ENCODE data around the gene DST. TPM values are rescaled to one million over a fixed set of nuclear protein-coding genes. Genes with fewer than 3 reads are reported as not detected.

The DST gene
- total and polyA plus RNA-seq, 2 donors (not counting 1 experiment from before 2014, with no cell fraction given), result 1.5 to 1.9 TPM

DNA sequence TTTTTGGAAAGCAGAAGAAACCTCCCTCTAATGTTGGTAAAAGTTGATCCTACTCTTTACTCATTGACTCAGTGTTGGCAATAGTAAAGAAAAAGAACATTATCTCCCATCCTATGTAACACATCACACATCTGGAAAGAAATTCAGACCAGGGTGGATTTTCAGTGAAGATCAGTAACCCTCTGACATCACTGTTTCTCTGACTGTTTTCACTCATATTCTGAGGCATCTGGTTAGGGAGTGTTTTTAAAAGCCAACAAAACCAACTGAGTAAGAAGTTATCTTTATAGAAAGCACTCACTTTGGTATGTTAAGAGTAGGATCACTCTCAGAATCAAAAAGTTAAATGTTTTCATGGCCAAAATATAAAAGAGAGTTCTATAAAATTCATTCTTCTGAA is 143.6 kb downstream of the DST start:
- TF ChIP-seq CTCF (IDR thresholded peaks at IDR 0.05) (no peak), EZH2 (IDR thresholded peaks at IDR 0.05; ENCODE audit: borderline replicate concordance, insufficient read depth, low read depth, low read length, poor library complexity, severe bottlenecking) (no peak)
- H3K4me1 Mint-ChIP-seq, result no peaks in the 10 kb centered on the region
- Histone ChIP-seq H4K20me1 (ENCODE audit: control insufficient read depth, insufficient read depth, low read length, poor library complexity, severe bottlenecking) (no peaks in the 10 kb centered on the region), H3K36me3 (replicated peaks in 1 of 2; ENCODE audit: control extremely low read depth in 1 of 2, control insufficient read depth in 1 of 2, extremely low read depth in 1 of 2, insufficient read depth in 2 of 2, low read length in 1 of 2) (no peaks in the 10 kb centered on the region), H2AFZ (ENCODE audit: insufficient read depth, low read depth, low read length, poor library complexity, severe bottlenecking) (no peak overlapping the region), H3K9me3 (ENCODE audit: control extremely low read depth in 1 of 3, control insufficient read depth in 2 of 3, insufficient read depth in 1 of 3, low read length in 2 of 3) (no peaks in the 10 kb centered on the region), H3K79me2 (ENCODE audit: control insufficient read depth, insufficient read depth, low read length) (no peaks in the 10 kb centered on the region), H3K4me3 (ENCODE audit: control extremely low read depth in 1 of 5, extremely low read depth in 1 of 5, insufficient read depth in 1 of 5, low read depth in 2 of 5, low read length in 4 of 5) (no peak overlapping the region), H3K27me3 (replicated peaks in 1 of 4; ENCODE audit: control extremely low read depth in 1 of 4, control insufficient read depth in 3 of 4, insufficient read depth in 4 of 4, low read length in 3 of 4) (no peaks in the 10 kb centered on the region), H3K9ac (ENCODE audit: low read length) (no peak overlapping the region), H3K4me1 (ENCODE audit: control insufficient read depth in 2 of 2, insufficient read depth in 2 of 2, low read length in 2 of 2) (no peaks in the 10 kb centered on the region), H3K4me2 (replicated peaks; ENCODE audit: low read depth, low read length, poor library complexity, severe bottlenecking) (no peak overlapping the region), H3K27ac (ENCODE audit: low read length in 2 of 2) (no peak overlapping the region)
- H3K27ac Mint-ChIP-seq, result no peak overlapping the region
- no peaks in the 10 kb centered on the region for H3K27me3 Mint-ChIP-seq
- ATAC-seq (ENCODE audit: low read depth) (no peak), DNase-seq (no peak)
- intact Hi-C loops (cut with micrococcal nuclease), result no loop called here
- POLR2A ChIA-PET, result no interaction called here
- CTCF ChIA-PET, result no interaction called here
- no peaks in the 10 kb centered on the region for H3K9me3 Mint-ChIP-seq (ENCODE audit: insufficient read depth)
- H3K4me3 Mint-ChIP-seq, result no peak overlapping the region

DNA sequence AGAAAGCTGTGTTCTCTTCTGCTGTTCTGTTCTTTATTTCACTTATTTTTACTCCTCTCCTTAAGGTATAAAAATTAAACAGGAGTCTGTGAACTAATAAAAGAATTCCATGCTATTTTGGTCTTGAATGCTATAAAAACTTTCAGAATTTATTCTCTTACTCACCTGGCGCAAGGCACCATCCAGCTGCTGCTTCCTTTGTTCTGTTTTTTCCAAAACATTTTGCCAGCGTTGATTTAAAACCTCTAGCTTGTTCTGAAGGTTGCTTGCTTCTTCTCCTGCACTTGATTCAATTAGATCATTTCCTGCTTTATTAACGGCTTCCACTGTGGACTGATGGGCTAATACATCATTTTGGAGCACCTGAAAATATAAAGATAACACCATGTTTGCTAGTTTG is 145.0 kb downstream of the DST start:
- POLR2A ChIA-PET, result no interaction called here
- Histone ChIP-seq H3K4me2 (replicated peaks; ENCODE audit: low read depth, low read length, poor library complexity, severe bottlenecking) (no peak overlapping the region), H3K79me2 (ENCODE audit: control insufficient read depth, insufficient read depth, low read length) (no peaks in the 10 kb centered on the region), H4K20me1 (ENCODE audit: control insufficient read depth, insufficient read depth, low read length, poor library complexity, severe bottlenecking) (no peaks in the 10 kb centered on the region), H3K27me3 (replicated peaks in 1 of 4; ENCODE audit: control extremely low read depth in 1 of 4, control insufficient read depth in 3 of 4, insufficient read depth in 4 of 4, low read length in 3 of 4) (no peaks in the 10 kb centered on the region), H3K36me3 (replicated peaks in 1 of 2; ENCODE audit: control extremely low read depth in 1 of 2, control insufficient read depth in 1 of 2, extremely low read depth in 1 of 2, insufficient read depth in 2 of 2, low read length in 1 of 2) (no peaks in the 10 kb centered on the region), H3K9ac (ENCODE audit: low read length) (no peak overlapping the region), H3K27ac (ENCODE audit: low read length in 2 of 2) (no peak overlapping the region), H3K4me3 (ENCODE audit: control extremely low read depth in 1 of 5, extremely low read depth in 1 of 5, insufficient read depth in 1 of 5, low read depth in 2 of 5, low read length in 4 of 5) (no peak overlapping the region), H2AFZ (ENCODE audit: insufficient read depth, low read depth, low read length, poor library complexity, severe bottlenecking) (no peak overlapping the region), H3K4me1 (ENCODE audit: control insufficient read depth in 2 of 2, insufficient read depth in 2 of 2, low read length in 2 of 2) (no peaks in the 10 kb centered on the region), H3K9me3 (ENCODE audit: control extremely low read depth in 1 of 3, control insufficient read depth in 2 of 3, insufficient read depth in 1 of 3, low read length in 2 of 3) (no peaks in the 10 kb centered on the region)
- H3K27me3 Mint-ChIP-seq, result no peaks in the 10 kb centered on the region
- 88% methylated on average over 2 of the region's 3 CpGs for WGBS (ENCODE audit: insufficient coverage)
- no peak overlapping the region for H3K27ac Mint-ChIP-seq
- no peaks in the 10 kb centered on the region for H3K4me1 Mint-ChIP-seq
- no peak overlapping the region for H3K4me3 Mint-ChIP-seq
- CTCF ChIA-PET, result no interaction called here
- H3K9me3 Mint-ChIP-seq (ENCODE audit: insufficient read depth), result no peaks in the 10 kb centered on the region
- DNase-seq, result no peak
- no peak for ATAC-seq (ENCODE audit: low read depth)
- intact Hi-C loops (cut with micrococcal nuclease), result no loop called here
- TF ChIP-seq CTCF (IDR thresholded peaks at IDR 0.05) (no peak), EZH2 (IDR thresholded peaks at IDR 0.05; ENCODE audit: borderline replicate concordance, insufficient read depth, low read depth, low read length, poor library complexity, severe bottlenecking) (no peak)

Measured in B cell (primary cell).